Measurements from ENCODE around the gene TFPI2. TPM values are rescaled to one million over a fixed set of nuclear protein-coding genes. Genes with fewer than 3 reads are reported as not detected.

The TFPI2 gene
- 2.3 TPM for polyA plus RNA-seq (2013, experiment 1 of 4)
- 1.1 TPM for polyA plus RNA-seq (2013, experiment 2 of 4)
- polyA plus RNA-seq (2013, experiment 3 of 4) = 0.59 TPM
- 0.97 TPM for polyA plus RNA-seq (2013, experiment 4 of 4)

DNA sequence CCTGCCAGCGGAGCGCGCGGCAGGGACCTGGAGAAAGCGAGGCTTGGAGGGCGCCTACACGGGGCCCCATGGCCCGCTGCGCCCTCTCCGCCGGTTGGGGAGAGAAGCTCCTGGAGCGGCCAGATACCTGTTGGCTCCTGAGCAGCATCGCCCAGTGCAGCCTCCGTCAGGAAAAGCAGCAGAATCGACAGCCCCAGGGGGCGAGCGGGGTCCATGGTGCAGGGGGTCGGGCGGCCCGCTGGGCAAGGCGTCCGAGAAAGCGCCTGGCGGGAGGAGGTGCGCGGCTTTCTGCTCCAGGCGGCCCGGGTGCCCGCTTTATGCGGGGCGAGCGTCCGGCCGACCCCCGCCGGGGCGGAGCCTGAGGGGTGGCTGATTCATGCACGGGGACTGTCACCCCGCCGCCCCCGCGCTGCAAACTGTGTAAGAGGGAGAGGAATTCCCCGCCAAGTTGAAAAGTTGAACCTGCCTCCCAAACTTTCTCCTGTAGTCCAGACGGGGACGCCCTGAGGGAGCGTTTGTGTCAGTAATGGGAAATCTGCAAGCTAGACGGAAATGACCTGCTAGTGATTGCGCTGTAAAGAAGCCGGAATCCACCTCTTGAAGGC, at the start of gene TFPI2:
Gene TFPI2 (minus strand): TSS at position 290 of the 605 bp plus-strand sequence. CDS start 75 bp downstream, at position 215.
- H3K27ac ChIP-seq (ENCODE audit: insufficient read depth, low read depth, low read length, poor library complexity, severe bottlenecking) = no peak within 1 kb of the TSS
- H3K4me3 ChIP-seq (ENCODE audit: insufficient read depth, low read depth, low read length) = peak within 1 kb of the TSS; percentile 49
- no peaks in the 10 kb centered on the region for H3K36me3 ChIP-seq (ENCODE audit: control insufficient read depth, insufficient read depth, low read length)
- H3K9me3 ChIP-seq (ENCODE audit: control insufficient read depth, low read length) = no peaks in the 10 kb centered on the region
- 1% methylated on average over 49 of the region's 49 CpGs for WGBS, 2 experiments
- H3K4me1 ChIP-seq (ENCODE audit: control insufficient read depth, insufficient read depth, low read length) = peaks cover 3% of the 10 kb centered on the region
- H3K27me3 ChIP-seq (ENCODE audit: control insufficient read depth, insufficient read depth, low read length, poor library complexity, severe bottlenecking) = peaks cover 40% of the 10 kb centered on the region

- Histone ChIP-seq H3K9me3 (ENCODE audit: control insufficient read depth, low read length) (no peaks in the 10 kb centered on the region), H3K36me3 (ENCODE audit: control insufficient read depth, insufficient read depth, low read length) (no peaks in the 10 kb centered on the region), H3K27me3 (ENCODE audit: control insufficient read depth, insufficient read depth, low read length, poor library complexity, severe bottlenecking) (no peaks in the 10 kb centered on the region)
Measured at GRCh38 chr7:93938293-93938692, 47.7 kb upstream of the TFPI2 start.

GRCh38 chr7:93937818-93938217, 47.3 kb upstream of the TFPI2 start:
- H3K4me3 ChIP-seq (ENCODE audit: insufficient read depth, low read depth, low read length) = no peak overlapping the region
- H3K27ac ChIP-seq (ENCODE audit: insufficient read depth, low read depth, low read length, poor library complexity, severe bottlenecking) = no peak overlapping the region
- WGBS, 2 experiments = 73 to 100% methylated on average over 1 of the region's 1 CpG

More at GRCh38 chr7:93938293-93938692, 47.7 kb upstream of the TFPI2 start:
- Histone ChIP-seq H3K4me3 (ENCODE audit: insufficient read depth, low read depth, low read length) (no peak overlapping the region), H3K4me1 (ENCODE audit: control insufficient read depth, insufficient read depth, low read length) (no peaks in the 10 kb centered on the region), H3K27ac (ENCODE audit: insufficient read depth, low read depth, low read length, poor library complexity, severe bottlenecking) (no peak overlapping the region)

DNA sequence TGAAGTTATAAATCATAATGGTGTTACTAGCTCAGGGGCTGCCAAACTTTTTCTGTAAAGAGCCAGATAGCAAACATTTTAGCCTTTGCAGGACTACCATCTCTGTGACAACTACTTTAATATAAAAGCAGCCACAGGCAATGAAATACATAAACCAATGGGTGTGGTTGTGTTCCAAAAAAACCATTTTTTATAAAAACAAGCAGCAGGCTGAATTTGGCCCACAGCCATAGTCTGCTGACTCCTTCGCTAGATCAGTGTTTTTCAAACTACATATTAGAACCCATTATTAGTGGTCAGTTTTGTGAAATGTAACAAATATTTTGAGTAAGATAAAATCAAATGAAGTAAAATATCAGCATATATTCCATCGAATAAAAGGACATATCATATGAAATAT, 44.5 kb upstream of the TFPI2 start:
- H3K27ac ChIP-seq (ENCODE audit: insufficient read depth, low read depth, low read length, poor library complexity, severe bottlenecking) = no peak overlapping the region
- no peaks in the 10 kb centered on the region for H3K27me3 ChIP-seq (ENCODE audit: control insufficient read depth, insufficient read depth, low read length, poor library complexity, severe bottlenecking)
- H3K4me3 ChIP-seq (ENCODE audit: insufficient read depth, low read depth, low read length) = no peak overlapping the region
- no peaks in the 10 kb centered on the region for H3K9me3 ChIP-seq (ENCODE audit: control insufficient read depth, low read length)
- H3K36me3 ChIP-seq (ENCODE audit: control insufficient read depth, insufficient read depth, low read length) = no peaks in the 10 kb centered on the region
- 100% methylated on average over 1 of the region's 2 CpGs; no CpG with 5 or more reads in 1 of the 2 experiments for WGBS, 2 experiments
- no peaks in the 10 kb centered on the region for H3K4me1 ChIP-seq (ENCODE audit: control insufficient read depth, insufficient read depth, low read length)

More at GRCh38 chr7:93937818-93938217, 47.3 kb upstream of the TFPI2 start:
- Histone ChIP-seq H3K36me3 (ENCODE audit: control insufficient read depth, insufficient read depth, low read length) (no peaks in the 10 kb centered on the region), H3K4me1 (ENCODE audit: control insufficient read depth, insufficient read depth, low read length) (no peaks in the 10 kb centered on the region), H3K27me3 (ENCODE audit: control insufficient read depth, insufficient read depth, low read length, poor library complexity, severe bottlenecking) (no peaks in the 10 kb centered on the region), H3K9me3 (ENCODE audit: control insufficient read depth, low read length) (no peaks in the 10 kb centered on the region)

DNA sequence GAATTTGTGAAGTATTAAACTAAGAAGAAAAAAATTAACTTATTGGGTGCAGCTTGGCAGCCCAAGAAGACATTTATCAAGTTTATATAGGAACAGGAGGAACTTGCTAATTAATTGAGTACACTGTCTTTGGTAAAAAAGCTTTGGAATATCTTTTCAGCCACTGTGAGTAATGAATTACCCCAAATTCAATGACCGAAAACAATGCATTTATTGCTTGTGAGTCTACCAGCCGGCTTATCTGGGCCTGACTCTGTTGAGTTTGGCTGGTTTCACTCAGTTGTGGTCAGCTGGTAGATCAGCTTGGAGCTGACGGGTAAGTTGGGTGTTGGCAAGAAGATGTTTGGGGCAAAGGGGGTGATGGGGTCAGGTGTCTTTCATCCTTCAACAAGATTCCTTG, 42.6 kb upstream of the TFPI2 start:
- H3K27ac ChIP-seq (ENCODE audit: insufficient read depth, low read depth, low read length, poor library complexity, severe bottlenecking) = no peak overlapping the region
- H3K4me1 ChIP-seq (ENCODE audit: control insufficient read depth, insufficient read depth, low read length) = no peaks in the 10 kb centered on the region
- H3K9me3 ChIP-seq (ENCODE audit: control insufficient read depth, low read length) = no peaks in the 10 kb centered on the region
- no peaks in the 10 kb centered on the region for H3K27me3 ChIP-seq (ENCODE audit: control insufficient read depth, insufficient read depth, low read length, poor library complexity, severe bottlenecking)
- 89 to 93% methylated on average over 3 of the region's 3 CpGs for WGBS, 2 experiments
- no peak overlapping the region for H3K4me3 ChIP-seq (ENCODE audit: insufficient read depth, low read depth, low read length)
- no peaks in the 10 kb centered on the region for H3K36me3 ChIP-seq (ENCODE audit: control insufficient read depth, insufficient read depth, low read length)

- Histone ChIP-seq H3K4me1 (ENCODE audit: control insufficient read depth, insufficient read depth, low read length) (no peaks in the 10 kb centered on the region), H3K27me3 (ENCODE audit: control insufficient read depth, insufficient read depth, low read length, poor library complexity, severe bottlenecking) (no peaks in the 10 kb centered on the region), H3K36me3 (ENCODE audit: control insufficient read depth, insufficient read depth, low read length) (no peaks in the 10 kb centered on the region), H3K9me3 (ENCODE audit: control insufficient read depth, low read length) (no peaks in the 10 kb centered on the region), H3K27ac (ENCODE audit: insufficient read depth, low read depth, low read length, poor library complexity, severe bottlenecking) (no peak overlapping the region), H3K4me3 (ENCODE audit: insufficient read depth, low read depth, low read length) (no peak overlapping the region)
- 98 to 100% methylated on average over 1 to 3 of the region's 3 CpGs for WGBS, 2 experiments
Measured at GRCh38 chr7:93931655-93932054, 41.1 kb upstream of the TFPI2 start.

DNA sequence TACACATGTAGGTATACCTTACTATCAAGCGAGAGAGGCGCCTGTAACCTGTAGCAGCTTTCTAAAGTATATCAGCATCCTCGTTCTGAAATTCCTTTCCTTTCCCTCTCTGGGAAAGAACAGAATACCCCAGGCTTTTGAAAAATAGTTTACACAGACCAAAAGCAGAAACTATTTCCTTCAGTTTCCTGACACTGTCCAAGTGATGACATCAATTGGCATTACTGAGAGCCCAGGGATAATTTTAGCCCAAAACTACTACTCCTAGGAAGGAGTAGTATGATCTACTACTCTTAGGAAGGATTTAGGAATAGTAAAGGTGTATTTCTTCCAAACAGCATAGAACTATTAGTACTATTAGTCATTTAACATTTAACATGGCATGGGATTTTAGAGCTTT, 37.0 kb upstream of the TFPI2 start:
- no peak overlapping the region for H3K27ac ChIP-seq (ENCODE audit: insufficient read depth, low read depth, low read length, poor library complexity, severe bottlenecking)
- 92 to 97% methylated on average over 3 of the region's 3 CpGs for WGBS, 2 experiments
- H3K4me1 ChIP-seq (ENCODE audit: control insufficient read depth, insufficient read depth, low read length) = no peaks in the 10 kb centered on the region
- H3K27me3 ChIP-seq (ENCODE audit: control insufficient read depth, insufficient read depth, low read length, poor library complexity, severe bottlenecking) = peaks cover under 1% of the 10 kb centered on the region
- H3K36me3 ChIP-seq (ENCODE audit: control insufficient read depth, insufficient read depth, low read length) = no peaks in the 10 kb centered on the region
- H3K9me3 ChIP-seq (ENCODE audit: control insufficient read depth, low read length) = no peaks in the 10 kb centered on the region
- no peak overlapping the region for H3K4me3 ChIP-seq (ENCODE audit: insufficient read depth, low read depth, low read length)

DNA sequence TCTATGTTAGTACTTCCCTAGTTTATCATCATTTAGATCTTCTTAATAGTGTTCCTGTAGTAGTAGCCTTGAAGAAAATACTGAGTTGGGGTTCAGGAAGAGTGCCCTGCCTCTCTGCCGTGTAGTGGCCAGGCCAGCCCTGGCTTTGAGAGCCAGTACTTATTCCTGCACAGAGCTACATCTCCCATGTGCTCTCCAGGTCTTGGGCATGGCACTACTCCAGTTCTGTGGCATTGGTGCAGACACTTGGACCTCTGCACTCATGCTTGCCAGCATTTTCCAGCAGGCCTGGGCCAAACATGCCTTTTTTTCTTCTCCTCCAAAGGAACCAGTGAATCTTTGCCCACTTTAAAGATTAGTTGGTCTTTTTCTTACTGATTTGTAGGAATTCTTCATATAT, 36.2 kb upstream of the TFPI2 start:
- H3K4me3 ChIP-seq (ENCODE audit: insufficient read depth, low read depth, low read length) = no peak overlapping the region

GRCh38 chr7:93923942-93924341, 33.4 kb upstream of the TFPI2 start:
- Histone ChIP-seq H3K4me1 (ENCODE audit: control insufficient read depth, insufficient read depth, low read length) (peaks cover 3% of the 10 kb centered on the region), H3K4me3 (ENCODE audit: insufficient read depth, low read depth, low read length) (no peak overlapping the region), H3K36me3 (ENCODE audit: control insufficient read depth, insufficient read depth, low read length) (no peaks in the 10 kb centered on the region), H3K27ac (ENCODE audit: insufficient read depth, low read depth, low read length, poor library complexity, severe bottlenecking) (no peak overlapping the region), H3K9me3 (ENCODE audit: control insufficient read depth, low read length) (no peaks in the 10 kb centered on the region), H3K27me3 (ENCODE audit: control insufficient read depth, insufficient read depth, low read length, poor library complexity, severe bottlenecking) (peaks cover 7% of the 10 kb centered on the region)
- WGBS, 2 experiments = 25 to 96% methylated on average over 1 of the region's 1 CpG

More for the DNA sequence above, 36.2 kb upstream of the TFPI2 start:
- no peaks in the 10 kb centered on the region for H3K36me3 ChIP-seq (ENCODE audit: control insufficient read depth, insufficient read depth, low read length)
- 85 to 93% methylated on average over 1 of the region's 1 CpG for whole genome bisulfite sequencing, 2 experiments
- H3K27me3 ChIP-seq (ENCODE audit: control insufficient read depth, insufficient read depth, low read length, poor library complexity, severe bottlenecking) = peaks cover 7% of the 10 kb centered on the region
- no peak overlapping the region for H3K27ac ChIP-seq (ENCODE audit: insufficient read depth, low read depth, low read length, poor library complexity, severe bottlenecking)
- H3K4me1 ChIP-seq (ENCODE audit: control insufficient read depth, insufficient read depth, low read length) = no peaks in the 10 kb centered on the region
- no peaks in the 10 kb centered on the region for H3K9me3 ChIP-seq (ENCODE audit: control insufficient read depth, low read length)

- Histone ChIP-seq H3K9me3 (ENCODE audit: control insufficient read depth, low read length) (no peaks in the 10 kb centered on the region), H3K36me3 (ENCODE audit: control insufficient read depth, insufficient read depth, low read length) (no peaks in the 10 kb centered on the region), H3K4me3 (ENCODE audit: insufficient read depth, low read depth, low read length) (no peak overlapping the region), H3K27me3 (ENCODE audit: control insufficient read depth, insufficient read depth, low read length, poor library complexity, severe bottlenecking) (peaks cover 7% of the 10 kb centered on the region), H3K4me1 (ENCODE audit: control insufficient read depth, insufficient read depth, low read length) (peaks cover 3% of the 10 kb centered on the region), H3K27ac (ENCODE audit: insufficient read depth, low read depth, low read length, poor library complexity, severe bottlenecking) (no peak overlapping the region)
- 89 to 98% methylated on average over 5 of the region's 6 CpGs for WGBS, 2 experiments
Measured at GRCh38 chr7:93923296-93923695, 32.7 kb upstream of the TFPI2 start.
